Choroid plexus epithelial cell (primary cell): ENCODE results near the gene ANKRD45.
"Not testable (repeated sequence)": the region's sequence is repeated elsewhere in the genome, so short reads cannot be mapped to it uniquely, and the experiment has no call there.

Experiments
- DNase-seq: peaks from one replicate; pipeline ENCODE4 v3.0.0-alpha.2; 2010; ENCODE audit warnings: low read depth
- H3K4me3 ChIP-seq: 2 replicates; pipeline ENCODE4 v1.5.1; 2011; ENCODE audit warnings: low read depth, mild to moderate bottlenecking, control low read depth, low read length, moderate library complexity
- TF ChIP-seq, protein P1 (sequence below): conservative IDR thresholded peaks from 2 replicates; pipeline ENCODE4 v1.5.1; 2011; ENCODE audit warnings: low read depth, mild to moderate bottlenecking, control low read depth, inconsistent platforms, low read length, moderate library complexity

The ANKRD45 gene

DNA sequence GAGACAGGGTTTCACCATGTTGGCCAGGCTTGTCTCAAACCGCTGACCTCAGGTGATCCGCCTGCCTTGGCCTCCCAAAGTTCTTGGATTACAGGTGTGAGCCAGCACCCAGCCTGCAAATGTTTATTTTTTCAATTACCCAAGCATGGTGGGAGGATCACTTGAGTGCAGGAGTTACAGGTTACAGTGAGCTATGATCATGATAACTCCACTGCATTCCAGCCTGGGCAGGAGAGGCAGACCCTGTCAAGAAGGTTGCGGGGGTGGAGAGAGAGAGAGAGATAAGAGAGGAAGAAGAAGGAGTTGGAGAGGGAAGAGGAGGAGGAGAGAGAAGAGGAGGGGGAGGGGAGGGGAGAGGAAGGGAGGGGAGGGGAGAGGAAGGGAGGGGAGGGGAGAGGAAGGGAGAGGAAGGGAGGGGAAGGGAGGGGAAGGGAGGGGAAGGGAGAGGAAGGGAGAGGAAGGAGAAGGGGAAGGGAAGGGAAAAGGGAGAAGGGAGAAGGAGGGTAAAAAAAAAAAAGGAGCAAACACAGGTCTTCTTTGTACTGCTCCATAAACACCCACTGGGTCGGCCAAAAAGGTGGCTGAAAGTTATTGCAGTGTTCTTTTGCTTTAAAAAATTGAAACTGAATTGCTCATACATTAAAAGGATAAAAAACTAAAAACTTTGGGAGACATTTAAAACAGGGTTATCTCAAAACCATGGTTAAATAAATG, 61.0 kb downstream of the ANKRD45 start:
- DNase-seq = no peak
- no peak overlapping the region for H3K4me3 ChIP-seq
- TF ChIP-seq, protein P1, sequence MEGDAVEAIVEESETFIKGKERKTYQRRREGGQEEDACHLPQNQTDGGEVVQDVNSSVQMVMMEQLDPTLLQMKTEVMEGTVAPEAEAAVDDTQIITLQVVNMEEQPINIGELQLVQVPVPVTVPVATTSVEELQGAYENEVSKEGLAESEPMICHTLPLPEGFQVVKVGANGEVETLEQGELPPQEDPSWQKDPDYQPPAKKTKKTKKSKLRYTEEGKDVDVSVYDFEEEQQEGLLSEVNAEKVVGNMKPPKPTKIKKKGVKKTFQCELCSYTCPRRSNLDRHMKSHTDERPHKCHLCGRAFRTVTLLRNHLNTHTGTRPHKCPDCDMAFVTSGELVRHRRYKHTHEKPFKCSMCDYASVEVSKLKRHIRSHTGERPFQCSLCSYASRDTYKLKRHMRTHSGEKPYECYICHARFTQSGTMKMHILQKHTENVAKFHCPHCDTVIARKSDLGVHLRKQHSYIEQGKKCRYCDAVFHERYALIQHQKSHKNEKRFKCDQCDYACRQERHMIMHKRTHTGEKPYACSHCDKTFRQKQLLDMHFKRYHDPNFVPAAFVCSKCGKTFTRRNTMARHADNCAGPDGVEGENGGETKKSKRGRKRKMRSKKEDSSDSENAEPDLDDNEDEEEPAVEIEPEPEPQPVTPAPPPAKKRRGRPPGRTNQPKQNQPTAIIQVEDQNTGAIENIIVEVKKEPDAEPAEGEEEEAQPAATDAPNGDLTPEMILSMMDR = no peak

DNA sequence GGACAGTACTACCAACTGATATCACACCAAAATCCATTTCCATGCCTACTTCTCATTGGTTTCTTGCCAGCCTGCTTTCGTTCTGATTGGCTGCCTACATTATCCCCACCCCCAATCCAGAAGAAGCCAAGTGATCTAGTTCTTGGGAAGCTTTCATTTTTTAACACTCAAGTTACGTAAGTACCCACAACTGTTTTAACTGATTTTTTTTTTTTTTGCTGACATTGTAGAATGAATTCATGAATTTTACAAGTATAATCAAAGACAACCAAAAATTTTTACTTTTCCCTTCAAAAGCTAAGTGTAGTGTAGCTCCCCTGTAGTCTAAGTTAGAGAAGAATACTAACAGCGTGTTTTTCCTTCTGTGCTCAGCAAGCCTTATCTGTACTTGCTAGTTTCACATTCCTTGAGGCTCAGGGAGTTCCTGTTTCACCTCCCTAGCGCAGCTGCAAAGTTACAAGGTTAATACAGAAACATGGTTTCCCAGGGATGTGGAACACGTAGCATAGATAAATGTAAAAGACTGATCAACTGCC, 66.5 kb downstream of the ANKRD45 start, which contains the start of gene SLC9C2:
Gene SLC9C2 (minus strand): TSS at position 17 of the 536 bp plus-strand sequence. CDS start 1,296 bp downstream, outside the sequence.
- peak; percentile 89 for DNase-seq
- H3K4me3 ChIP-seq = peak within 1 kb of the TSS; percentile 47
- TF ChIP-seq, protein P1 = no peak

DNA sequence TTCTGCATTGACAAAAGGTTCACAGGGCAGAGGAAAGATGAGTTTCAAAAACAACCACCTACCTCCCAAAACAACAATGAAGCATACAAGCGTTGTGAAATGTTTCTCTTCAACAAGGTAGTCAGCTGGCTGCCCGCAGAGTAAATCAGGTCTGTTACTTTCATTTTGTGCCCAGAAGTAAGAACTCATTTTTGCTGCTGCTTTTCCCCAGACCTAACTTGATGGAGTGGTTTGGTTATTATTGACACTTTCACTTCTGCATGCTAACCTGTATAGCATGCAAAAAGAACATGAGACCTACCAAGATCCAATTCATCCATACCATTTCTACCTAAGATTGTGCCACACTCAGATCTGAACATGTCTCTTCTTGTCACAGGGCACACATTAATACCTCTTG, 68.1 kb downstream of the ANKRD45 start:
- TF ChIP-seq, protein P1 = no peak
- DNase-seq = no peak
- no peak overlapping the region for H3K4me3 ChIP-seq

DNA sequence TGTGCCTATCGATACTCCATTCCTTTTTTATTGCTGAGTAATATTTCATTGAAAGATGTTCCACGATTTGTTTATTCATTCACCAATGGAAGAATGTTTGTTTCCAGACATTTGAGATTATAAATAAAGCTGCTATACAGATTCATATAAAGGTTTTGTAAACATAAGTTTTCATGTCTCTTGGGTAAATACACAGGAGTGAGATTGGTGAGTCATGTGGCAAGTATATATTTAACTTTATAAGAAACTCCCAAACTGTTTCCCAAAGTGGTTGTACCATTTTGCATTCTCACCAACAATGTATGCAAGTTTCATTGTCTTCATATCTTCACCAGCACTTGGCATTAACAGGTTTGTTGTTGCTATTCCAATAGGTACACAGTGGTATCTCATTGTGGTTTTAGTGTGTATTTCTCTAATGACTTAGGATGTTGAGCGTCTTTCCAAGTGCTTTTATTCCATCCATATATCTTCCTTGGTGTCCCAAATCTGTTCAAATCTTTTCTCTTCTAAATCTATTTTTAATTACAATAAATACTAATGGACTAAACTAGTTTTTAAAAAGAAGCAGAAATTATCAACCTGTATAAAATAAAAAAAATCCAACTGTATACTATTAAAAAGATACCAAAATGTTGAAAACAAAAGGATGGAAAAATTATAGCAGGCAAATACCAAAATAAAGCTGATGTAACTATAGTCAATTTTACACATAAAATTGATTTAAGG, 73.4 kb downstream of the ANKRD45 start:
- TF ChIP-seq, protein P1 = no peak
- no peak for DNase-seq
- no peak overlapping the region for H3K4me3 ChIP-seq

DNA sequence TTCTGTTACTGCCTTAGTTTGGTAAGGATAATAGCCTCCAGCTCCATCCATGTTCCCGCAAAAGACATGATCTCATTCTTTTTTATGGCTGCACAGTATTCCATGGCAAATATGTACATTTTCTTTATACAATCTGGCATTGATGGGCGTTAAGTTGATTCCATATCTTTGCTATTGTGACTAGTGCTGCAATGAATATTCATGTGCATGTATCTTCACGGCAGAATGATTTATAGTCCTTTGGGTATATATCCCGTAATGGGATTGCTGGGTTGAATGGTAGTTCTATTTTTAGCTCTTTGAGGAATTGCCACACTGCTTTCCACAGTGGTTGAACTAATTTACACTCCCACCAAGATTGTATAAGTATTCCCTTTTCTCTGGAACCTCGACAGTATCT, 78.5 kb downstream of the ANKRD45 start:
- DNase-seq, H3K4me3 ChIP-seq: not testable (repeated sequence)

DNA sequence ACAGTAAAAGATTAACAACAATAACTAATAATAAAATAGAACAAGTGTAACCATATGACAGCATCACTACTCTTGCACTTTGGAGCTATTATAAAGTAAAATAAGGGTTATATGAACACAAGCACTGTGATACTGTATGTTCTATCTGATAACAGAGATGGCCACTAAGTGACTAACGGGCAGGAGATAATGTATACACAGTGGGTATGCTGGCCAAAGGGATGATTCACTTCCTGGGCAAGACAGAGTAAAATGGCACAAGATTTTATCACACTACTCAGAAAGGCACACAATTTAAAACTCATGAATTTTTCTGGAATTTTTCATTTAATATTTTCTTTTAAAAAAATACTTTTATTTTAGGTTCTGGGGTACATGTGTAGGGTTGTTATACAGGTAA, 79.1 kb downstream of the ANKRD45 start:
- TF ChIP-seq, protein P1 = no peak
- no peak for DNase-seq
- H3K4me3 ChIP-seq = no peak overlapping the region

DNA sequence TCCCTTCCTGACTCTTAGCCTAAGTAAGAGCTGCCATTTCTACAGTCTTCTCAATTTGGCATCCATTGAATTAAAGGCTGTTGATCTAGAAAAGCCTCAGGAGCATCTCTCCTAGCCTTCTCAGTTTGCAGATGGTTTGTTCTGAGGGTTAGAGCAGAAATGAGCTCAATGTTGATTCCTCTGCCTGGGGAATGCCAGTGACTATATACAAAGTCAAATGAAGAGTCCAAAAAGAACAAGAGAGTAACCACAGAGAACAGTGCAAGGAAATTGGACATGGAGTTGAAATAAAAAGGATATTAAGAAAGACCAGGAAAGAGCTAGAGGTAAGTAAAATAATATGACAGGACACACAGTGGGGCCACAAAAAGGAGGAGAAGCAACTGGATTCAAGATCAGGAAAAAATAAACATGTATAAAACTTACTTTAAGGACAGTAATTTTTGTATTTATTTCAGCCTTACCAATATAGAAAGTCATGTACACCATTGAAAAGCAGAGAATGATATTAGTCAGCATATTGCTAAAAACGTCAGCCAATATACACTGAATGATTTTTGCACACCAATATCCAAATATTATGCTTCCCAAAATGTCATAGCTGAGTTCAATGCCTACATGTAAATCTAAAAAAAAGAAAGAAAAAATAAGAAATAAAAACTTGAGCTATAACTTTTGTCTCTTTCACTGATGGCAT, 88.1 kb downstream of the ANKRD45 start:
- TF ChIP-seq, protein P1 = no peak
- no peak overlapping the region for H3K4me3 ChIP-seq
- DNase-seq = no peak
